Measurements from ENCODE around the gene FCHSD1.
"Not testable (repeated sequence)": the region's sequence is repeated elsewhere in the genome, so short reads cannot be mapped to it uniquely, and the experiment has no call there.

Gene FCHSD1

DNA sequence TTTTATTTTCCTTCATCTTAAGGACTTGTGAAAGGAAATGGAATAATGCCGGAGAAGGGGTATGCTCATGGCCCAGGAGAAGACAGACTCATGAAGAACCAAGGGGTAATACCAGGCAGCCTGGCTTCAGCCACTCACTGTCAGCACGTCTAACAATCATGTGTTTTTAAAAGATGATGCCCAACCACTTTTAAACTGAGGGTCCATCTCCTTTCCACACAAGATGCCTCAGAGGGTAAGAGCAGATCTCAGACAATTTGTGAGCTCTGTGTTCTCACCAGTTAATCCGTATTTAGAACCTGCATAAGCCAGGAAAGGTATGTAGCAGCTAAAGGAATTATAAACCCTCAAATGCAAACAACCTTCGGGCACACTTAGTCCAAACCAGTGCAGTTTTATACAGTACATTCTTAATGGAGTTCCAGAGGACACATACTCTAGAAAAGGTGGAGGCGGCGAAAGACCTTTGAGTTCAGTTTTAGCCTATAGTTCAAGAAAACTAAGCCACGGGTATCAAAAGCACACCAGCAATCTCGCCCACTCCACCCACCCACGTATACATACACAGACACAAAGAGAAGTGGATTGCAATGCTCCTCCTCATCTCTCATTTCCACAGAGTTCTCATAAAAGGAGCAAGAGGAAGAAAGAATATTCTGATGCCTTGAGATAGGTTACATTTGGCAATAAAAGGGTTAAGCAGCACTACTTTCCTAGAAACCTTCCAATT is 35.1 kb downstream of the FCHSD1 start:
- in situ Hi-C loops (cut with MboI; ENCODE audit: low sequenced_read_pairs, unreplicated experiment), result no loop called here
- TF ChIP-seq, protein P1, sequence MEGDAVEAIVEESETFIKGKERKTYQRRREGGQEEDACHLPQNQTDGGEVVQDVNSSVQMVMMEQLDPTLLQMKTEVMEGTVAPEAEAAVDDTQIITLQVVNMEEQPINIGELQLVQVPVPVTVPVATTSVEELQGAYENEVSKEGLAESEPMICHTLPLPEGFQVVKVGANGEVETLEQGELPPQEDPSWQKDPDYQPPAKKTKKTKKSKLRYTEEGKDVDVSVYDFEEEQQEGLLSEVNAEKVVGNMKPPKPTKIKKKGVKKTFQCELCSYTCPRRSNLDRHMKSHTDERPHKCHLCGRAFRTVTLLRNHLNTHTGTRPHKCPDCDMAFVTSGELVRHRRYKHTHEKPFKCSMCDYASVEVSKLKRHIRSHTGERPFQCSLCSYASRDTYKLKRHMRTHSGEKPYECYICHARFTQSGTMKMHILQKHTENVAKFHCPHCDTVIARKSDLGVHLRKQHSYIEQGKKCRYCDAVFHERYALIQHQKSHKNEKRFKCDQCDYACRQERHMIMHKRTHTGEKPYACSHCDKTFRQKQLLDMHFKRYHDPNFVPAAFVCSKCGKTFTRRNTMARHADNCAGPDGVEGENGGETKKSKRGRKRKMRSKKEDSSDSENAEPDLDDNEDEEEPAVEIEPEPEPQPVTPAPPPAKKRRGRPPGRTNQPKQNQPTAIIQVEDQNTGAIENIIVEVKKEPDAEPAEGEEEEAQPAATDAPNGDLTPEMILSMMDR (IDR thresholded peaks at IDR 0.05; ENCODE audit: borderline replicate concordance, control extremely low read depth, extremely low read depth, insufficient read depth, missing control alignments), result no peak
- DNase-seq (ENCODE audit: low spot score), result no peak

DNA sequence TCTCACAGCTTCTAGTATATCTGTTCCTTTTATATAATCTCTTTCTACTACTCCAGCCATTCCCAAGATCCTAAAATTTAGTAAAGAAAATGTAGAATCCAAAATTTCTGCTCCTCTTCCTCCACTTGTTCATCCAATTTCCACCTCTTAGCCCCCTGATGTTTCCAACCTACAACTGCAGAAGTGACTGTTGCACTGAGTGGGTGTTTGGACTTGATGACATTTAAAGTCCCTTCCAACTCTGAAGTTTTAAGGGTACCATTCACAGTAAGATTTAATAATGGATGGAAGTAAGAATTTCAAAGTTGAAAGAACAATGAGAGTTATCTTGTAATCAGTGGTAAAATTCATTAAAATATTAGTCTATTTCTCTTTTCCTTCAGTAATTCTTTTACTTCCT is 37.9 kb downstream of the FCHSD1 start:
- DNase-seq (ENCODE audit: low spot score), result no peak
- TF ChIP-seq, protein P1 (IDR thresholded peaks at IDR 0.05; ENCODE audit: borderline replicate concordance, control extremely low read depth, extremely low read depth, insufficient read depth, missing control alignments), result no peak
- in situ Hi-C loops (cut with MboI; ENCODE audit: low sequenced_read_pairs, unreplicated experiment), result no loop called here

DNA sequence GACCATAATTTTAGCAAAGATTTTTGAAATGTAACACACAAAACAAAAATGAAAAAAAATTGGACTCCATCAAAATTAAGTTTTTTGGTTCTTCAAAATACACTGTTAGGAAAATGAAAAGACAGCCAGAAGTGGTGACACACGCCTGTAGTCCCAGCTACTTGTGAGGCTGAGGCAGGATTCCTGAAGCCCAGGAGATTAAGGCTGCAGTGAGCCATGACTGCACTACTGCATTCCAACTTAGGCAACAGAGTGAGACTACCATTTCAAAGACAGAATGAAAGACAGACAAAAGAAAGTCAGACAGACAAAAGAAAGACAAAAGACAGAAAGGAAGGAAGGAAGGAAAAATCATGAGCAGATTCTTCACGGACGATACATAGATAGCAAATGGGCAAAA is 39.9 kb downstream of the FCHSD1 start:
- no peak for DNase-seq (ENCODE audit: low spot score)
- in situ Hi-C loops (cut with MboI; ENCODE audit: low sequenced_read_pairs, unreplicated experiment), result no loop called here
- TF ChIP-seq, protein P1 (IDR thresholded peaks at IDR 0.05; ENCODE audit: borderline replicate concordance, control extremely low read depth, extremely low read depth, insufficient read depth, missing control alignments), result no peak

DNA sequence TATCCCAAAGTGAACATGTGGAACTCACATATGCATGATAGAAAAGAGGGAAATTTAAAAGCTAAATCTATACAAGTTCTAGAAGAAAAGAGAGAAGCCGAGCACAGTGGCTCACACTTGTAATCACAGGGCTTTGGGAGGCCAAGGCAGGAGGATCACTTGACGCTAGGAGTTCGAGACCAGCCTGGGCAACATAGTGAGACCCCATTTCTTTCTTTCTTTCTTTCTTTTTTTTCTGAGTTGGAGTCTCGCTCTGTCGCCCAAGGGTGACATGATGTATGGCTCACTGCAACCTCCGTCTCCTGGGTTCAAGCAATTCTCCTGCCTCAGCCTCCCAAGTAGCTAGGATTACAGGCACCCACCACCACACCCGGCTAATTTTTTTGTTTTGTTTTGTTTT is 41.3 kb downstream of the FCHSD1 start:
- DNase-seq (ENCODE audit: low spot score); in situ Hi-C loops (cut with MboI; ENCODE audit: low sequenced_read_pairs, unreplicated experiment): not testable (repeated sequence)

DNA sequence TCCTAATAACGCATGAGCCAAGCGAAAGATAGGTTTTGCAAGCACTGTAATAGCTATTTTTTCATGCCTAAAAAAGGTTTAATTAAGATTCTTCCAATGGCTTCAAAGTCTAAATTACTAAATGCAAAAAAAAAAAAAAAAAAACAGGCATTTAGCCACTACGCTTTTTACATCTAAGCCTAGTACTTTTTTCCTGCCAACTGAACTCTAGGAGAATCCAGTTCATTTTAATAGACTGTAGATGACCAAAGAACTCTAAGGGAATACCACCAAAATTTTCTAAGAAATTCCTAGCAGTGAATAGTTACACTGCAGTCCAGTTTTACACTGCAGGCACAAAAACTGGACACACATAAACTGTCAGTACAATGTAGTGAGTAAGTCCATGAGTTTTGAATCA is 42.2 kb downstream of the FCHSD1 start:
- TF ChIP-seq, protein P1 (IDR thresholded peaks at IDR 0.05; ENCODE audit: borderline replicate concordance, control extremely low read depth, extremely low read depth, insufficient read depth, missing control alignments), result no peak
- DNase-seq (ENCODE audit: low spot score), result no peak
- in situ Hi-C loops (cut with MboI; ENCODE audit: low sequenced_read_pairs, unreplicated experiment), result no loop called here

DNA sequence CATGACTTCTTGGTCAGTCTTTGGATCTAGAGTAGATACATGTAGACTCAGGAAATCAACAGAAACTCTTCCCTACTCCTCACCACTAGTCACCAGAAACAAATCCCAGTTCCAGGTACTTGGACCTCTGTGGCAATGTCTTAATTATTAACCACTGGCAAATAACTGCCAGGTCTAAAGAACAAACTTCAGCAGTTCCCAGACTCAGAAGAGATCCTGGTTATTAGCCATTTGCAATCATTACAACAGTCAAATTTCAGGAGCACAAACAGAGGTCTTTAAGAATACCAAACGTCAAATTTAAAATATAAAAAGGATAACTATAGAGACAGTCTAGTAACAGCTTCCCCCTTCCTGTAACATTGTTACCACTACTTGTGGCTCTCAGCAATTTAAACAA is 42.7 kb downstream of the FCHSD1 start:
- in situ Hi-C loops (cut with MboI; ENCODE audit: low sequenced_read_pairs, unreplicated experiment), result no loop called here
- TF ChIP-seq, protein P1 (IDR thresholded peaks at IDR 0.05; ENCODE audit: borderline replicate concordance, control extremely low read depth, extremely low read depth, insufficient read depth, missing control alignments), result no peak
- no peak for DNase-seq (ENCODE audit: low spot score)

DNA sequence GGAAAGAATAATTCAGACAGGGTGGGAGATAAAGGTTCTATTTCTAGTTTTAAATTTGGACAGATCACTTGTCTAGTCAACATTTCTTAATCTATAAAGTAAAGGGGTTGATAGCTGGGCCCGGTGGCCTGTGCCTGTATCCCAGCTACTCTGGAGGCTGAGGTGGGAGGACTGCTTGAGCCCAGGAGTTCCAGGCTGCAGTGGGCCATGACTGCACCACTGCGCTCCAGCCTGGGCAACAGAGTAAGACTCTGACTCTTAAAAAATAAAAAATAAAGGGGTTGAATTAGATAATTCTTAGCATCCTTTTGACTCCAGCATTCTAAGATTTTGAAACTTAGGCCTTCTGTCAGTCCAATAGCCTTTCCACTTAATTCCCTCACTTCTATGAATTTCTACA is 43.2 kb downstream of the FCHSD1 start:
- DNase-seq (ENCODE audit: low spot score), result no peak
- in situ Hi-C loops (cut with MboI; ENCODE audit: low sequenced_read_pairs, unreplicated experiment), result no loop called here
- TF ChIP-seq, protein P1 (IDR thresholded peaks at IDR 0.05; ENCODE audit: borderline replicate concordance, control extremely low read depth, extremely low read depth, insufficient read depth, missing control alignments), result no peak

All from GM13976 (cell line).